AG04450 (cell line): ENCODE results near the gene ACY1. TPM values are rescaled to one million over a fixed set of nuclear protein-coding genes. Genes with fewer than 3 reads are reported as not detected.

ENCODE experiments used
- CTCF ChIA-PET: fragments of 300-600, 350-600 bp; formaldehyde crosslinking; extraction: SDS; loops from one replicate; lab custom pipeline; 2022; ENCODE audit warnings: antibody characterized with exemption, inconsistent platforms; lab: Charles Lee
- POLR2A ChIA-PET: fragments of 350-600 bp; formaldehyde crosslinking; extraction: SDS; loops from one replicate; lab custom pipeline; 2021; ENCODE audit warnings: antibody characterized with exemption, inconsistent platforms; lab: Yijun Ruan, JAX
- DNase-seq: peaks from one replicate; pipeline ENCODE4 v3.0.0-alpha.2; 2011; ENCODE audit warnings: low read depth, low spot score
- H3K27ac ChIP-seq: one replicate; pipeline ENCODE4 v1.5.1; 2012; ENCODE audit warnings: low read depth, low read length, control low read depth
- H3K27me3 ChIP-seq: one replicate; pipeline ENCODE4 v1.6.0; 2012; ENCODE audit warnings: low read length; ENCODE audit not compliant: control insufficient read depth, insufficient read depth
- H3K4me3 ChIP-seq: 2 replicates; pipeline ENCODE4 v1.5.1; 2011; ENCODE audit warnings: mild to moderate bottlenecking, low read depth, low read length, control low read depth
- H3K9me3 ChIP-seq: 2 replicates; pipeline ENCODE4 v1.5.1; 2012; ENCODE audit warnings: low read length; ENCODE audit not compliant: control insufficient read depth, insufficient read depth
- CTCF ChIP-seq: IDR thresholded peaks from 2 replicates; pipeline ENCODE4 v1.5.1; 2011; ENCODE audit warnings: low read depth, low read length, control low read depth, inconsistent platforms
- polyA plus RNA-seq: library from polyadenylated mRNA; depleted of rRNA; stranded (reverse); fragments of >200 nt; gene quantifications from 2 replicates; pipeline ENCODE4 v1.2.3, GENCODE V29; 2011

Gene ACY1
- polyA plus RNA-seq, 1 experiment, result 20.4 TPM

GRCh38 chr3:51967384-51968169, 15.8 kb upstream of the ACY1 start, which contains the start of gene PCBP4:
TSS of gene PCBP4 (minus strand) at chr3:51967454. CDS start at chr3:51961240, 6,214 bp downstream.
- no peak for DNase-seq
- POLR2A ChIA-PET, result interaction anchor here (0.6 to 1.8 kb wide), 5 partner anchors 15 to 48 kb away, joined by 3 to 7 read pairs (median 3); partner anchors contain the start of genes ACY1, PARP3, RPL29 and RRP9
- H3K4me3 ChIP-seq, result peak within 1 kb of the TSS; percentile 78

GRCh38 chr3:51968170-51968775, 15.1 kb upstream of the ACY1 start:
- ChIA-PET CTCF (interaction anchor here (1.2 to 3.6 kb wide), 2 partner anchors 15 to 26 kb away, joined by 3 to 24 read pairs; partner anchors contain the start of genes ACY1, PARP3 and RRP9), POLR2A (interaction anchor here (0.9 to 1.8 kb wide), 3 partner anchors 15 to 26 kb away, joined by 3 to 5 read pairs (median 4); partner anchors contain the start of genes ACY1 and PARP3)
- peak overlapping the region; percentile 61 for H3K27ac ChIP-seq
- H3K9me3 ChIP-seq, result no peaks in the 10 kb centered on the region
- H3K4me3 ChIP-seq, result peak overlapping the region; percentile 66
- no peak for TF ChIP-seq CTCF
- H3K27me3 ChIP-seq, result no peaks in the 10 kb centered on the region
- no peak for DNase-seq

More at GRCh38 chr3:51967384-51968169, 15.8 kb upstream of the ACY1 start, which contains the start of gene PCBP4:
- CTCF ChIA-PET, result interaction anchor here (0.6 to 3.6 kb wide), 2 partner anchors 26 to 1386 kb away, joined by 4 to 24 read pairs; partner anchors contain the start of genes PARP3 and RRP9
- TF ChIP-seq CTCF, result no peak
- Histone ChIP-seq H3K27me3 (no peaks in the 10 kb centered on the region), H3K9me3 (no peaks in the 10 kb centered on the region), H3K27ac (peak within 1 kb of the TSS; percentile 61)

- TF ChIP-seq CTCF, result no peak
- Histone ChIP-seq H3K27ac (no peak overlapping the region), H3K4me3 (peak overlapping the region; percentile 66; the same call in 1 of the 2 replicates), H3K27me3 (no peaks in the 10 kb centered on the region), H3K9me3 (no peaks in the 10 kb centered on the region; the same call in 1 of the 2 replicates)
- DNase-seq, result no peak
- ChIA-PET POLR2A (interaction anchor here (0.9 to 1.8 kb wide), 2 partner anchors 14 to 26 kb away, joined by 4 to 5 read pairs; partner anchors contain the start of genes ACY1 and PARP3), CTCF (interaction anchor here (1.1 to 2.3 kb wide), 4 partner anchors 12 to 28 kb away, joined by 3 to 12 read pairs (median 4); partner anchors contain the start of genes ACY1 and RRP9)
Observed at GRCh38 chr3:51968883-51969678, 14.3 kb upstream of the ACY1 start.

GRCh38 chr3:51969841-51970240, 13.5 kb upstream of the ACY1 start:
- no peak for DNase-seq
- CTCF ChIA-PET, result interaction anchor here (1.1 to 2.3 kb wide), 3 partner anchors 13 to 28 kb away, joined by 3 to 12 read pairs (median 5); partner anchors contain the start of gene RRP9
- Histone ChIP-seq H3K27me3 (no peaks in the 10 kb centered on the region), H3K27ac (no peak overlapping the region), H3K9me3 (peaks cover 3% of the 10 kb centered on the region; the same call in 1 of the 2 replicates), H3K4me3 (no peak overlapping the region)
- POLR2A ChIA-PET, result no interaction called here
- TF ChIP-seq CTCF, result no peak
